ENCODE results near the gene RCAN3. TPM values are rescaled to one million over a fixed set of nuclear protein-coding genes. Genes with fewer than 3 reads are reported as not detected.
"Not testable (repeated sequence)": the region's sequence is repeated elsewhere in the genome, so short reads cannot be mapped to it uniquely, and the experiment has no call there.

The RCAN3 gene
- total RNA-seq, 1 donor = 5.1 TPM

DNA sequence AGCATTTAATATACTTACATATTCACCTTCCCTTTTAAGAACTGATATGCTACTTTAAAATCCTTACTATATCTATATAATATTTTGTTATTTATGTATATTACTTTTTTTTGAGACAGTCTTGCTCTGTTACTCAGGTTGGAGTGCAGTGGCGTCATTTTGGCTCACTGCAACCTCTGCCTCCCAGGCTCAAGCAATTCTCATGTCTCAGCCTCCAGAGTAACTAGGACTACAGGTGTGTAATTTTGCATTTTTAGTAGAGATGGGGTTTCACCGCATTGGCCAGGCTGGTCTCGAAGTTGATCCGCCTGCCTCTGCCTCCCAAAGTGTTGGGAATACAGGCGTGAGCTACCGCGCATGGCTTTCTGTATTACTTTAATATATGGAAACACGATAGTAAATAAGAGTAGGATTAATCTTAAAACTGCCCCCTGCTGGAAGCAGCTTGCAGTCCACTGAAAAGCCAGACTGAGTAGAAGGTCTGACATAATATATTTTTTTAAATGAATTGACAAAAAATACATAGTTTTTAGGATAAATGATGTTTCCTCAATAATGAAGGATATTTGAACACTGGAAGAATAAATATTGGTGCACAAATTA is 24.4 kb downstream of the RCAN3 start:
- H3K4me3 ChIP-seq (ENCODE audit: low read depth, low read length) = no peak overlapping the region
- TF ChIP-seq, protein P1, sequence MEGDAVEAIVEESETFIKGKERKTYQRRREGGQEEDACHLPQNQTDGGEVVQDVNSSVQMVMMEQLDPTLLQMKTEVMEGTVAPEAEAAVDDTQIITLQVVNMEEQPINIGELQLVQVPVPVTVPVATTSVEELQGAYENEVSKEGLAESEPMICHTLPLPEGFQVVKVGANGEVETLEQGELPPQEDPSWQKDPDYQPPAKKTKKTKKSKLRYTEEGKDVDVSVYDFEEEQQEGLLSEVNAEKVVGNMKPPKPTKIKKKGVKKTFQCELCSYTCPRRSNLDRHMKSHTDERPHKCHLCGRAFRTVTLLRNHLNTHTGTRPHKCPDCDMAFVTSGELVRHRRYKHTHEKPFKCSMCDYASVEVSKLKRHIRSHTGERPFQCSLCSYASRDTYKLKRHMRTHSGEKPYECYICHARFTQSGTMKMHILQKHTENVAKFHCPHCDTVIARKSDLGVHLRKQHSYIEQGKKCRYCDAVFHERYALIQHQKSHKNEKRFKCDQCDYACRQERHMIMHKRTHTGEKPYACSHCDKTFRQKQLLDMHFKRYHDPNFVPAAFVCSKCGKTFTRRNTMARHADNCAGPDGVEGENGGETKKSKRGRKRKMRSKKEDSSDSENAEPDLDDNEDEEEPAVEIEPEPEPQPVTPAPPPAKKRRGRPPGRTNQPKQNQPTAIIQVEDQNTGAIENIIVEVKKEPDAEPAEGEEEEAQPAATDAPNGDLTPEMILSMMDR (IDR thresholded peaks at IDR 0.05; ENCODE audit: insufficient read depth, low read length) = peak; percentile 62
- DNase-seq (ENCODE audit: low read depth) = peak; percentile 21

DNA sequence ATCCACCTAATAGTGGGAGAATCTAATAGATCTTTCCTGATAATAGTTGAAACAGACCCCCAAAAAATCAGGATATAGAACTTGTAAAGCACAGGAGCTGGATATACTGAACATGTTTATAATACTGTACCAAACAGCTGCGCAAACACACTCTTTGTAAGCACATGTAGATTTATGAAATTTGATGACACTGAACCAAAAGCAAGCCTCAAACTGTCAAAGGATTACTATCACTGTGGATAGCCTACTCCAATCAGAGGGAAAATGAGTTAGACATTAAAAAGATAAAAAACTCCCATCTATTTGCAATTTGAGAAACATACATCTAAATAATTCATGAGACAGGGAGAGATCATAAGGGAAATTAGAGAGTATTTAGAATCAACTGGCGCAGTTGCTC is 26.1 kb downstream of the RCAN3 start:
- no peak for DNase-seq (ENCODE audit: low read depth)
- TF ChIP-seq, protein P1 (IDR thresholded peaks at IDR 0.05; ENCODE audit: insufficient read depth, low read length) = no peak
- H3K4me3 ChIP-seq (ENCODE audit: low read depth, low read length) = no peak overlapping the region

DNA sequence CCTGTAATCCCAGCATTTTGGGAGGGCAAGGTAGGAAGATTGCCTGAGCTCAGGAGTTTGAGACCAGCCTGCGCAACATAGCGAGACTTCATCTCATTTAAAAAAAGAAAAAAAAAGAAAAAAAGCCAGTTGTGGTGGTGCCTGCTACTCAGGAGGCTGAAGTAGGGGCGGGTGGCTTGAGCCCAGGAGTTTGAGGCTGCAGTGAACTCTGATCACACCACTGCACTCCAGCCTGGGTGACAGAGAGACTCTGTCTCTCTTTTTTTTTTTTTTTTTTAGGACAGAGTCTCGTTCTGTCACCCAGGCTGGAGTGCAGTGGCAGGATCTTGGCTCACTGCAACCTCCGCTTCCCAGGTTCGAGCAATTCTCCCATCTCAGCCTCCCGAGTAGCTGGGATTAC is 26.7 kb downstream of the RCAN3 start:
- DNase-seq (ENCODE audit: low read depth); H3K4me3 ChIP-seq (ENCODE audit: low read depth, low read length): not testable (repeated sequence)

DNA sequence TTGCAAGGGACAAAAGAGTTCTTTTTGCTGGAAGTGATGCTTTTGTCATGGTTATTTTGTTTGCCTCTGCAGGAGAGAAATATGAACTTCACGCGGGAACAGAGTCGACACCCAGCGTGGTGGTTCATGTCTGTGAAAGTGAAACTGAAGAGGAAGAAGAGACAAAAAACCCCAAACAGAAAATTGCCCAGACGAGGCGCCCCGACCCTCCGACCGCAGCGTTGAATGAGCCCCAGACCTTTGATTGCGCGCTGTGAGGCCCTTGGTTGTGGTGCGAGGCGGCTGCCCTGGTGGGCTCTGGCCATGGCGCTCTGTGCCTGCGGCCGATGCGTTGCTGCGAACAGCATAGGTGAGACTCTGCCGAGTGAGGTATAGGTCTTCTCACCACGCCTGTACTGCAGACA is 32.4 kb downstream of the RCAN3 start:
- TF ChIP-seq, protein P1 (IDR thresholded peaks at IDR 0.05; ENCODE audit: insufficient read depth, low read length) = no peak
- no peak for DNase-seq (ENCODE audit: low read depth)
- H3K4me3 ChIP-seq (ENCODE audit: low read depth, low read length) = no peak overlapping the region

DNA sequence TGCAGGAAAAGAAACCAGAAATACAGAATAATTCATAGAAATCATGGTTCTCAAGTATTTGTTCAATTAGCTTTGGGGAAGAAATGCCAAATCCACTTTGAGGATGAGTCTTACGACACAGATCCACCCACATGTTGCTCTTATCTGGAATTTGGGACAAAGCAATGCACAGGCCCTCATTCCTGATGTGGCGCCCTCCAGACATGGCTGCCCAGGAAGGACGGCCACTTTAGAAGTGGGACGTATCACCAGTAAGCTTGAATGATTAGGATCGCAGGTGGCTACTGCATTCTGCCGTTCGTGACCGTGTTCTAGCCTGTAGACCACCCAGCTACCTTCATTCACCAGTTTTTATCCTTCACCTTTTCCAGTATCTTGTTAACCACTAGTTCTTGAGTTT is 33.1 kb downstream of the RCAN3 start:
- no peak overlapping the region for H3K4me3 ChIP-seq (ENCODE audit: low read depth, low read length)
- TF ChIP-seq, protein P1 (IDR thresholded peaks at IDR 0.05; ENCODE audit: insufficient read depth, low read length) = no peak
- DNase-seq (ENCODE audit: low read depth) = no peak

DNA sequence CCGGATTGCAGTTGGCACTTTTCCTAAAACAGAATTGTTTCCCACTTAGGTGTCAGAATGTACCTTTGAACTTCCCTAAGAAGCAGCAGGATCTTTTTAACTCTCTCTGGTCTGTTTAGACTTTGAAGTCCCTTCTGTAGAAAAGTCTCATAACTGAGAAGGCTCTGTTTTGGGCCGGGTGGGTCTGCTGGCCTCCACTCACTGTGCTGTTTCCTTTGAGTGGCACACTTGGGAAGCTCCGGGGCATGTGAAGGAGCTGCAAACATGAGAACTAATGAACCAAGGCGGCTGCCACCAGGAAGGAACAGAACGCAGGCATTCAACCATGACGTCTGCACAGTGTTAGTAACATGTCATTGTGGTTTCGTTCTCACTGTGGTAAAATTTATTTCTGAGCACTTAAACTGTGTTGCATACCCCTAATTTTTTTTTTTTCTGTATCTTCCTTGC is 33.8 kb downstream of the RCAN3 start:
- H3K4me3 ChIP-seq (ENCODE audit: low read depth, low read length) = no peak overlapping the region
- no peak for DNase-seq (ENCODE audit: low read depth)
- TF ChIP-seq, protein P1 (IDR thresholded peaks at IDR 0.05; ENCODE audit: insufficient read depth, low read length) = no peak

DNA sequence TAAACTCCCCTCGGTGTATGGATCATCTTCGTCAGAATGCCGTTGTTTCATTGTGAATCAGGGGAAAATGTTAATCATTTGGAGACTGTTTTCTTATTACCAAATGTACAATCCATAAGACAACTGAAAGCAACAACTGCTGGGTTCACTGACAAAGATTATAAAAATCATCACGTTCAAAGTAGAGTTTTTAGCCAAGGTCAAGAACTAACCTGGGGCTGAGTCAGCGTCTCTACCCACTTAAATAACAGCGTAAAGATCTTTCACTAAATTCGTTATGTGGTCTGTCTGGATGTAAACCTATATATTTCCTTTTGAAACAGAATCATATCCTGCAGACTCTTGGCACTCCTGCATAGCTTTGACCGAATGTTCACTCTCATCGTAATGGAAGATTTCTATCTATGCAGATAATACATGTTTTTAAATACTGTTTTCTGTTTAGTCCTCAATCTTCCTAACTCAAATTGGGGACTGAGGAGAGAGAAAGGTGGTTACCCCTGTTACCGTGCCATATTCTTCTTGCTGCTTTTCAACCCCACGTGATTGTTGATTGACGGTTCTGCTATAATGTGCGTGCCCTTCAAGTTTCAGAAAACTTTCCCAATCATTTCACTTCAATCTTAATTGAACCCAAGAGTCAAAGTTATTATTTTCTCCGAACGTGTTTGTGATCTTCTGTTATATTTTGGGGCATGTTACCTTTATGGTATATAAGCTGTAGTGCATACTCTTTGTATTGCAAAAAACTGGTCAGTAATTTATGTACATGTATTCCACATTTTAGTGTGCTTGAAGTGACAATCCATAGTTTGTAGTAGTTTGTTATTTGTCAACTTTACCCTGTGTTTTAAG is 37.6 kb downstream of the RCAN3 start:
- TF ChIP-seq, protein P1 (IDR thresholded peaks at IDR 0.05; ENCODE audit: insufficient read depth, low read length) = no peak
- DNase-seq (ENCODE audit: low read depth) = no peak

More for the DNA sequence above, 37.6 kb downstream of the RCAN3 start:
- no peak overlapping the region for H3K4me3 ChIP-seq (ENCODE audit: low read depth, low read length)

Data from fibroblast of the aortic adventitia (primary cell).